ENCODE measurements around the gene MAP3K5.
A peak's percentile ranks its signal among the peaks of the same experiment; 100 is the strongest.

MAP3K5 gene

GRCh38 chr6:136769124-136769523 is 23.2 kb downstream of the MAP3K5 start:
- Histone ChIP-seq H3F3A (ENCODE audit: insufficient read depth, low read length) (0 out of 2 replicates have a peak, but pooled peaks cover 4% of the 10 kb centered on the region), H3K27me3 (ENCODE audit: insufficient read depth, low read length) (no peaks in the 10 kb centered on the region), H3K4me2 (ENCODE audit: low read length) (no peak overlapping the region), H3K27ac (ENCODE audit: low read depth, low read length, poor library complexity, severe bottlenecking) (no peak overlapping the region), H3K9me2 (ENCODE audit: low read depth, low read length) (no peaks in the 10 kb centered on the region), H3K36me3 (ENCODE audit: insufficient read depth, low read length) (no peaks in the 10 kb centered on the region), H3K9me3 (ENCODE audit: low read length) (no peaks in the 10 kb centered on the region), H3K4me1 (ENCODE audit: insufficient read depth, low read length, severe bottlenecking) (peaks cover 63% of the 10 kb centered on the region), H4K20me1 (ENCODE audit: insufficient read depth, low read length) (no peaks in the 10 kb centered on the region), H2AFZ (ENCODE audit: low read length) (no peak overlapping the region), H3K79me2 (ENCODE audit: insufficient read depth, low read length) (peaks cover 12% of the 10 kb centered on the region), H3K4me3 (ENCODE audit: low read depth, low read length, poor library complexity, severe bottlenecking) (no peak overlapping the region), H3K9ac (ENCODE audit: low read length) (no peak overlapping the region)
- TF ChIP-seq CTCF (IDR thresholded peaks at IDR 0.05; ENCODE audit: low read length) (no peak), EZH2 (IDR thresholded peaks at IDR 0.05; ENCODE audit: borderline replicate concordance, low read length) (no peak)

- peaks cover 64% of the 10 kb centered on the region for H3K4me1 ChIP-seq (ENCODE audit: insufficient read depth, low read length, severe bottlenecking)
- H3K36me3 ChIP-seq (ENCODE audit: insufficient read depth, low read length), result no peaks in the 10 kb centered on the region
- no peak for TF ChIP-seq EZH2 (IDR thresholded peaks at IDR 0.05; ENCODE audit: borderline replicate concordance, low read length)
- TF ChIP-seq CTCF (IDR thresholded peaks at IDR 0.05; ENCODE audit: low read length), result no peak
- no peaks in the 10 kb centered on the region for H4K20me1 ChIP-seq (ENCODE audit: insufficient read depth, low read length)
- H3K27me3 ChIP-seq (ENCODE audit: insufficient read depth, low read length), result no peaks in the 10 kb centered on the region
- H3K9me3 ChIP-seq (ENCODE audit: low read length), result no peaks in the 10 kb centered on the region
- H3K79me2 ChIP-seq (ENCODE audit: insufficient read depth, low read length), result peaks cover 12% of the 10 kb centered on the region
- H3K27ac ChIP-seq (ENCODE audit: low read depth, low read length, poor library complexity, severe bottlenecking), result peak overlapping the region; percentile 40
- H2AFZ ChIP-seq (ENCODE audit: low read length), result no peak overlapping the region
- H3K4me2 ChIP-seq (ENCODE audit: low read length), result peak overlapping the region; percentile 40; the same call in 1 of the 2 replicates
- H3F3A ChIP-seq (ENCODE audit: insufficient read depth, low read length), result 0 out of 2 replicates have a peak, but pooled peaks cover 5% of the 10 kb centered on the region
- H3K9ac ChIP-seq (ENCODE audit: low read length), result peak overlapping the region; percentile 12; the same call in 1 of the 2 replicates
- H3K4me3 ChIP-seq (ENCODE audit: low read depth, low read length, poor library complexity, severe bottlenecking), result no peak overlapping the region
- no peaks in the 10 kb centered on the region for H3K9me2 ChIP-seq (ENCODE audit: low read depth, low read length)
Measured at GRCh38 chr6:136767570-136768309, 24.5 kb downstream of the MAP3K5 start.

GRCh38 chr6:136767103-136767502 is 25.2 kb downstream of the MAP3K5 start:
- H3F3A ChIP-seq (ENCODE audit: insufficient read depth, low read length), result 0 out of 2 replicates have a peak, but pooled peaks cover 5% of the 10 kb centered on the region
- H3K4me1 ChIP-seq (ENCODE audit: insufficient read depth, low read length, severe bottlenecking), result peaks cover 64% of the 10 kb centered on the region
- no peaks in the 10 kb centered on the region for H4K20me1 ChIP-seq (ENCODE audit: insufficient read depth, low read length)
- peak overlapping the region; percentile 40; the same call in 1 of the 2 replicates for H3K4me2 ChIP-seq (ENCODE audit: low read length)
- H3K79me2 ChIP-seq (ENCODE audit: insufficient read depth, low read length), result peaks cover 17% of the 10 kb centered on the region
- H3K9me2 ChIP-seq (ENCODE audit: low read depth, low read length), result no peaks in the 10 kb centered on the region
- TF ChIP-seq CTCF (IDR thresholded peaks at IDR 0.05; ENCODE audit: low read length) (no peak), EZH2 (IDR thresholded peaks at IDR 0.05; ENCODE audit: borderline replicate concordance, low read length) (no peak)
- peak overlapping the region; percentile 40 for H3K27ac ChIP-seq (ENCODE audit: low read depth, low read length, poor library complexity, severe bottlenecking)
- no peak overlapping the region for H2AFZ ChIP-seq (ENCODE audit: low read length)
- no peak overlapping the region for H3K4me3 ChIP-seq (ENCODE audit: low read depth, low read length, poor library complexity, severe bottlenecking)
- H3K27me3 ChIP-seq (ENCODE audit: insufficient read depth, low read length), result no peaks in the 10 kb centered on the region
- no peaks in the 10 kb centered on the region for H3K9me3 ChIP-seq (ENCODE audit: low read length)
- H3K9ac ChIP-seq (ENCODE audit: low read length), result peak overlapping the region; percentile 12; the same call in 1 of the 2 replicates
- H3K36me3 ChIP-seq (ENCODE audit: insufficient read depth, low read length), result no peaks in the 10 kb centered on the region

Data from OCI-LY1 (cell line).